HFF-Myc (cell line): ENCODE results near the gene MAML2.

Experiments used
- DNase-seq: peaks from one replicate; pipeline ENCODE4 v3.0.0-alpha.2; 2011; ENCODE audit warnings: low read depth; ENCODE audit errors: extremely low read depth
- H3K4me3 ChIP-seq: replicated peaks from 2 replicates; pipeline ENCODE4 v1.5.1; 2011; ENCODE audit warnings: low read depth, mild to moderate bottlenecking, control low read depth, low read length
- CTCF ChIP-seq: IDR thresholded peaks from 2 replicates; pipeline ENCODE4 v1.5.1; 2012; ENCODE audit warnings: mild to moderate bottlenecking, low read depth, low read length, control low read depth; ENCODE audit errors: missing control alignments

The MAML2 gene

GRCh38 chr11:96223083-96223482 is 119.9 kb downstream of the MAML2 start:
- TF ChIP-seq CTCF = no peak
- no peak for DNase-seq
- H3K4me3 ChIP-seq = no peak overlapping the region

GRCh38 chr11:96222102-96222501 is 120.9 kb downstream of the MAML2 start:
- no peak for DNase-seq
- TF ChIP-seq CTCF = no peak
- no peak overlapping the region for H3K4me3 ChIP-seq

- H3K4me3 ChIP-seq = no peak overlapping the region
- DNase-seq = no peak
- TF ChIP-seq CTCF = no peak
Measured at GRCh38 chr11:96221244-96222070, 121.5 kb downstream of the MAML2 start.

GRCh38 chr11:96219981-96220623 is 122.9 kb downstream of the MAML2 start:
- no peak for TF ChIP-seq CTCF
- H3K4me3 ChIP-seq = no peak overlapping the region
- DNase-seq = no peak

- no peak overlapping the region for H3K4me3 ChIP-seq
- no peak for TF ChIP-seq CTCF
- no peak for DNase-seq
Measured at GRCh38 chr11:96218901-96219300, 124.1 kb downstream of the MAML2 start.

- TF ChIP-seq CTCF = no peak
- no peak overlapping the region for H3K4me3 ChIP-seq
- DNase-seq = no peak
Measured at GRCh38 chr11:96218006-96218405, 125.0 kb downstream of the MAML2 start.
